Islet precursor cell (in vitro differentiated cells): ENCODE data around the gene PLD2.
"Not testable (repeated sequence)": the region's sequence is repeated elsewhere in the genome, so short reads cannot be mapped to it uniquely, and the experiment has no call there.

Source experiments
- DNase-seq: peaks from one replicate; pipeline ENCODE4 v3.0.0-alpha.2; 2018

PLD2 gene

DNA sequence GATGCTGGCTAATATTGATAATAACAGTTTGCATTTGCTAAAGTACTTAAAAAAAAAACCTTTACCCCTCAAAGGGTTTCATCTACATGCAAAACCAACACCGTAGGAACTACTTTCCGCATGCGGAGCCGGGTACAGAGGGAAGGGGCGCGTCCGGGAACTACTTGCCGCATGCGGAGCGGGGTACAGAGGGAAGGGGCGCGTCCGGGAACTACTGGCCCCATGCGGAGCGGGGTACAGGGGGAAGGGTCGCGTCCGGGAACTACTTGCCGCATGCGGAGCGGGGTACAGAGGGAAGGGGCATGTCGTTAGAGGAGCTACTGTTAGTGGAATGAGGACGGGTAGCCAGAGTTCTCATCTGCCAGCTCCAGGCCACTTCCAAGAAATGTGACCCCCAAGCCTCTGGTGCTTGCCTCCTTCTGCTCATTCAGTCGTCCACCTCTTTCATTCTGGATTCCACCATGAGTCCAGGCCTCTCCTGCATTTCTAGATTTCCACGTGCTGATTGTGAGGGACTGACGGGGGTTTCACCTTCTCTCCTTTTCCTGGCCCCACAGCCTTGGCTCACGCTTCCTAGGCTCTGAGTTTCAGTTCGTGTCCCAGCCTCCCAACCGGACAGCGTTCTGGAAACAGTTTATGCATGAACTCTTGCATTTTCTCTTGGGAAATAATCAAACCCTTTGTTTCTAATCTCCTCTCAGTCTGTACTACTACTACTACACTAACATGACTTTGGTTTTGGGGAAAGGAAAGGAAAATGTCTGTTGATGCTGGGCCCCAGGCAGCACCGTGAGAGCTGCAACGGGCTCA lies 53.1 kb downstream of the PLD2 start:
- no peak for DNase-seq

DNA sequence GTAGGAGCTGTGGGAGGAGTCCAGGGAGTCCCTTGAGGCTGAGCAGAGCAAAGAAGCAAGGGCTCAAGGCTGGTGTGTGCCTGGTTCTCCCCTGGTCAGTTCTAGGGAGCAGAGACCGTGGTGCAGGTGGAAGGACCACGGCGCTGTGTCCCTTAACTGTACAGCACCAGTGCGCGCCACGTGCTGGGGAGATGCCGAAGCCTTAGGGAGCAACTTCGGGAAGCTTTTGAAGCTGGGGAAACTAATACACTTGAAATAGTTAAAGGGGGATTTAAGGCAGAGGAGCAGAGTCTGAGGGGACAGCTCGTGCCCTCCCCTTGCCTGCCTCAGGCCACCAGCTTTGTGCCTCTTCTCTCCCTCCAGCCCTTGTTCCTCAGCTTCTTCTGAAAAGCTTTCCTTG lies 53.7 kb downstream of the PLD2 start:
- DNase-seq, result no peak

DNA sequence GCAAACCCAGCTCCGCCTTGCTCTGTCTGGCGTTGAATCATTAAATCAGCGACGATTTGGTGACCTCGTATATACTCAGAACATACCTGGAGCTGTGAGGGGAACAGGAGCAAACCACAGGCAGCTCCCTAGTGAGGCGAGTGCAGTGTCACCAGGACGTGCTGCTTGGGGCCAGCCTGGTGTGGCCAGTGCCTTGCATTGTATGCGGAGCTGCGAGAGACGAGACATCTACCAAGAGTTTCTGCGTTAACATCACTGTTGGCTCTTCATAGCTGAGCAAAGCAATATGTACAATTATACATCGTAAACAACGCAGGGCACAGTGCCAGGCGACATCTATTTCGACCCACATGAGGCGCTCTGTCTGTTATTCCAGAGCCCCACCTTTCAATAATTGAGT lies 54.1 kb downstream of the PLD2 start:
- no peak for DNase-seq

DNA sequence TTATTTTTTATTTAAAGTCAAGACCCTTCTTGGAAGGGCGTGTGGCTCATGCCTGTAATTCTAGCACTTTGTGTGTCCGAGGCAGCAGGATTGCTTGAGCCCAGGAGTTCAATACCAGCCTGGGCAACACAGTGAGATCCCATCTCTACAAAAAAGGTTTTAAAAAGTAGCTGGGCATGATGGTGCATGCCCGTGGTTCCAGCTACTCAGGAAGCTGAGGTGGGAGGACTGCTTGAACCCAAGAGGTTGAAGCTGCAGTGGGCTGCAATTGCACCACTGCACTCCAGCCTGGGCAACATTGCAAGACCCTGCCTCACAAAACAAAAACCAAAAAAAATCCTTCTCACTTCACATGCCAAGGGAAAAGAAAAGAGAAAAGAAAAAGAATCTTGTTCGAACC lies 55.8 kb downstream of the PLD2 start:
- no peak for DNase-seq

DNA sequence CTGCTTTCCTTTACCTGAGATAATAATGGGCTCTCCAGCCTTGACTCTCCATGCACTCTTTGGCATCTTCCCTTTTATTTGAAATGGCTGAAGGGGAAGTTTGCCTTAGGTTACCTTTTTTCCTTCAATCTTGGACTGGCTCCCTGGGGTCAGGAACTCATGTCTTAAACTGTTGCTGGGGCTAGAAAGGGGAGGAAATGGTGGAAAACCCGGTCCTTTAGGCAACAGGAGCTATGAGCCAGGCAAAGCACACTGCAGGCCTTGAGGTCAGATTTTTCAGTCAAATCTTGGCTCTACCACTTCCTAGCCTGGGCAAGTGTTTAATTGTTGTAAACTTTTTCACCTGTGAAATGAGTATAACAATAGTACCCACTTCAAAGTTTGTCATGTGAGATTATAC lies 56.4 kb downstream of the PLD2 start:
- DNase-seq, result no peak

DNA sequence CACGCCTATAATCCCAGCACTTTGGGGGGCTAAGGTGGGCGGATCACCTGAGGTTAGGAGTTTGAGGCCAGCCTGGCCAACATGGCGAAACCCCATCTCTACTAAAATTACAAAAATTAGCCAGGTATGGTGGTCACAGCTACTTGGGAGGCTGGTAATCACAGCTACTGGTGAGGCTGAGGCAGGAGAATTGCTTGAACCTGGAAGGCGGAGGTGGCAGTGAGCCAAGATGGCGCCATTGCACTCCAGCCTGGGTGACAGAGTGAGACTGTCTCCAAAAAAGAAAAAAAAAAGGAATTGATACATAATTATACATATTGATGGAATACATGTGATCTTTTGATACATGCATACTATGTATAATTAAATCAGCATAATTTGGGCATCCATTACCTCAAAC lies 60.6 kb downstream of the PLD2 start:
- not testable (repeated sequence) for DNase-seq

DNA sequence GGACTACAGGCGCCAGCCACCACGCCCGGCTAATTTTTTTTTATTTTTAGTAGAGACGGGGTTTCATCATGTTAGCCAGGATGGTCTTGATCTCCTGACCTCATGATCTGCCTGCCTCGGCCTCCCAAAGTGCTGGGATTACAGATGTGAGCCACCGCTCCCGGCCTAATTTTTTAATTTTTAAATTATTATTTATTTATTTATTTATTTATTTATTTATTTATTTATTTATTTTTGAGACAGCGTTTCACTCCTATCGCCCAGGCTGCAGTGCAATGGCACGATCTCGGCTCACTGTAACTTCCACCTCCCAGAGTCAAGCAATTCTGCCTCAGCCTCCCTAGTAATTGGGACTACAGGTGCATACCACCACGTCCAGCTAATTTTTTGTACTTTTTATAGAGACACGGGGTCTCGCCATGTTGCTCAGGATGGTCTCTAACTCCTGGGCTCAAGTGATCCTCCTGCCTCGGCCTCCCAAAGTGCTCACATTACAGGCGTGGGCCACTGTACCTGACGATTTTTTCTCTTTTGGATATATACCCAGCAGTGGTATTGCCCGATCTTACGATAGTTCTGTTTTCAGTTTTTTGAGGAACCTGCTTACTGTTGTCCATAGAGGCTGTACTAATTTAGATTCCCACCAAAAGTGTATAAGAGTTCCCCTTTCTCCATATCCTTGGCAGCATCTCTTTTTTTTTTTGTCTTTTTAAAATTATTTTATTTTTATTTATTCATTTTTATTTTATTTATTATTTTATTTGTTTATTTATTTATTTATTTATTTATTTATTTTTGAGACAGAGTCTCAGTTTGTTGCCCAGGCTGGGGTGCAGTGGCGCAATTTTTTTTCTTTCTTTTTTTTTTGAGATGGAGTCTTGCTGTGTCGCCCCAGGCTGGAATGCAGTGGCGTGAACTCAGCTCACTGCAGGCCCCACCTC lies 62.4 kb downstream of the PLD2 start:
- DNase-seq, result not testable (repeated sequence)

DNA sequence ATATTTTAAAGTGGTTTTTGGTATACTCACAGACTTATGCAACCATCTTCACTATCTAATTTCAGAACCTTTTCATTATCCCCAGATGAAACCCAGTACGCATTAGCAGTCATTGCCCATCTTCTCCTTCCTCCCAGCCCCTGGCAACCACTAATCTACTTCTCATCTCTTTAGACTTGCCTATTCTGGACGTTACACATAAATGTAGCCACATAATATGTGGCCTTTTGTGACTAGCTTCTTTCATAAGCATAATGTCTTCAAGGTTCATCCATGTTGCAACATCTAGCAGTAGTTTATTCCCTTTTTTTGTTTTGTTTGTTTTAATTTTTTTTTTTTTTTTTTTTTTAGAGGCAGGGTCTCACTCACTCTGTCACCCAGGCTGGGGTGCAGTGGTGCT lies 63.9 kb downstream of the PLD2 start:
- no peak for DNase-seq

DNA sequence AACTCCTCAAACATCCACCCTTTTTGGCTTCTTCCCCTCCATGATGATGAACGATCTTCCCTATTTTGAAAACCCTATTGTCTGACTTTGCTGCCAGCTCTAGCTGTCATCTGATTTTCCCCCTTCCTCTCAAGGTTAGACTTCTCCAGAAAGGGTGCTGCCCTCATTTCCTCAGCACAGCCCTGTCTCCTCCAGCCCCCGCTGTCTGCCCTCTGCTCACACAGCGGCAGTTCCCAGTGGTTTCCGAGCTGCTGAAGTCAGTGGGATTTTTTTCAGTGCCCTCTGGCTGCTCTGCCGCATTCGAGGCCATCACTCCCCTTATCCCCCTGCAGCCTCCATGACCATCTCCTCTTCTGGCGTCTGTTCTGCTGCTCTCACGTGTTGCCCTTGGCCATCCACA lies 65.8 kb downstream of the PLD2 start:
- no peak for DNase-seq
